Measurements from ENCODE around the gene CDC5L.

- TF ChIP-seq, protein P1, sequence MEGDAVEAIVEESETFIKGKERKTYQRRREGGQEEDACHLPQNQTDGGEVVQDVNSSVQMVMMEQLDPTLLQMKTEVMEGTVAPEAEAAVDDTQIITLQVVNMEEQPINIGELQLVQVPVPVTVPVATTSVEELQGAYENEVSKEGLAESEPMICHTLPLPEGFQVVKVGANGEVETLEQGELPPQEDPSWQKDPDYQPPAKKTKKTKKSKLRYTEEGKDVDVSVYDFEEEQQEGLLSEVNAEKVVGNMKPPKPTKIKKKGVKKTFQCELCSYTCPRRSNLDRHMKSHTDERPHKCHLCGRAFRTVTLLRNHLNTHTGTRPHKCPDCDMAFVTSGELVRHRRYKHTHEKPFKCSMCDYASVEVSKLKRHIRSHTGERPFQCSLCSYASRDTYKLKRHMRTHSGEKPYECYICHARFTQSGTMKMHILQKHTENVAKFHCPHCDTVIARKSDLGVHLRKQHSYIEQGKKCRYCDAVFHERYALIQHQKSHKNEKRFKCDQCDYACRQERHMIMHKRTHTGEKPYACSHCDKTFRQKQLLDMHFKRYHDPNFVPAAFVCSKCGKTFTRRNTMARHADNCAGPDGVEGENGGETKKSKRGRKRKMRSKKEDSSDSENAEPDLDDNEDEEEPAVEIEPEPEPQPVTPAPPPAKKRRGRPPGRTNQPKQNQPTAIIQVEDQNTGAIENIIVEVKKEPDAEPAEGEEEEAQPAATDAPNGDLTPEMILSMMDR (IDR thresholded peaks at IDR 0.05), result no peak
- TF ChIP-seq POLR2A (IDR thresholded peaks at IDR 0.05), result no peak
Observed at GRCh38 chr6:44422531-44422930, 35.0 kb downstream of the CDC5L start.
